Vagina (tissue), 2 donors: Measurements from ENCODE around the gene IPO4. TPM values are rescaled to one million over a fixed set of nuclear protein-coding genes. Genes with fewer than 3 reads are reported as not detected.

Experiments used
- DNase-seq, 2 donors: peaks; one replicate each; pipeline ENCODE4 v3.0.0-alpha.2; 2017; ENCODE audit errors: extremely low spot score in 2 of 2
- H3K27ac ChIP-seq: fragments of 200-600 bp; sonication (generic); one replicate; pipeline ENCODE4 v1.5.1; 2019
- H3K27me3 ChIP-seq: fragments of 200-600 bp; sonication (generic); one replicate; pipeline ENCODE4 v1.5.1; 2019
- H3K36me3 ChIP-seq, 2 donors: fragments of 200-600 bp; sonication (generic); one replicate each; pipeline ENCODE4 v1.5.1; 2017 to 2019
- H3K4me1 ChIP-seq: fragments of 200-600 bp; sonication (generic); one replicate; pipeline ENCODE4 v1.5.1; 2019
- H3K4me3 ChIP-seq, 2 donors: fragments of 200-600 bp; sonication (generic); 1 replicate in 1 of 2; 2 replicates in 1 of 2; pipeline ENCODE4 v1.5.1; 2016 to 2019
- H3K9me3 ChIP-seq: fragments of 200-600 bp; sonication (generic); one replicate; pipeline ENCODE4 v1.5.1; 2019
- POLR2A ChIP-seq, 2 donors: fragments of 450-650 bp; IDR thresholded peaks; one replicate each; pipeline ENCODE4 v1.6.1; 2017; ENCODE audit warnings: antibody characterized with exemption in 2 of 2, mild to moderate bottlenecking in 2 of 2, moderate library complexity in 2 of 2
- POLR2AphosphoS5 ChIP-seq, 2 donors: sonication (generic); formaldehyde crosslinking; IDR thresholded peaks; one replicate each; pipeline ENCODE4 v1.9.0; 2017; ENCODE audit warnings: antibody characterized with exemption in 2 of 2, mild to moderate bottlenecking in 2 of 2, low read depth in 1 of 2; ENCODE audit not compliant: insufficient read depth in 1 of 2
- intact Hi-C: fragments of 100-400 bp; cut with DNase I; formaldehyde crosslinking; loops from one replicate; pipeline ENCODE4 v1.15.1; 2023
- microRNA-seq: library from miRNA; unstranded; fragments of <30 nt; microRNA quantifications from one replicate; pipeline ENCODE4, GENCODE V29; 2017; ENCODE audit warnings: borderline number of aligned reads, borderline replicate concordance
- small RNA-seq: library from RNA; depleted of rRNA; stranded (forward); fragments of <200 nt; gene quantifications from one replicate; pipeline ENCODE3, GENCODE V24; 2016
- total RNA-seq: library from RNA; depleted of rRNA; stranded (reverse); fragments of >200 nt; gene quantifications from one replicate; pipeline ENCODE4 v1.2.3, GENCODE V29; 2016
- TF ChIP-seq, protein P1 (sequence below), 3 experiments: fragments of 450-650 bp in 2 of 3; fragments of 200-600 bp in 1 of 3; sonication (generic) in 1 of 3; IDR thresholded peaks; one replicate each; pipeline ENCODE4 v1.5.1; 2017 to 2019; ENCODE audit warnings: antibody characterized with exemption in 3 of 3, mild to moderate bottlenecking in 2 of 3, moderate library complexity in 2 of 3

The IPO4 gene
- total RNA-seq, 1 donor from 2014 or later = 28.5 TPM

DNA sequence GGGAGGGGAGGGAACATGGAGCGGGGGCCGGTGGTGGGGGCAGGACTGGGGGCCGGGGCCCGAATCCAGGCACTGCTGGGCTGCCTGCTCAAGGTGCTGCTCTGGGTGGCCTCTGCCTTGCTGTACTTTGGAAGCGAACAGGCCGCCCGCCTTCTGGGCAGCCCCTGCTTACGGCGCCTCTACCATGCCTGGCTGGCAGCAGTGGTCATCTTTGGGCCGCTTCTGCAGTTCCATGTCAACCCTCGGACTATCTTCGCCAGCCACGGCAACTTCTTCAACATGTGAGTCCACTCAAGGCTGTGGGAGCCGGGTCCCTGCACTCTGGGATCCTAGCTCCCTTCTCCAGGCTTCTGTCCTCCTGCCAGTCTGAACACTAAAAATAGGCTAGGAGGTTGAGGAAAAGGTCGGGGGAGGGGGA is 57.1 kb downstream of the IPO4 start:
- no peaks in the 10 kb centered on the region for H3K9me3 ChIP-seq
- DNase-seq = peak in 1 of 2 donors; percentile 58
- H3K27ac ChIP-seq = no peak overlapping the region
- intact Hi-C loops = no loop called here
- no peak overlapping the region for H3K4me3 ChIP-seq
- no peaks in the 10 kb centered on the region for H3K27me3 ChIP-seq
- TF ChIP-seq, protein P1, sequence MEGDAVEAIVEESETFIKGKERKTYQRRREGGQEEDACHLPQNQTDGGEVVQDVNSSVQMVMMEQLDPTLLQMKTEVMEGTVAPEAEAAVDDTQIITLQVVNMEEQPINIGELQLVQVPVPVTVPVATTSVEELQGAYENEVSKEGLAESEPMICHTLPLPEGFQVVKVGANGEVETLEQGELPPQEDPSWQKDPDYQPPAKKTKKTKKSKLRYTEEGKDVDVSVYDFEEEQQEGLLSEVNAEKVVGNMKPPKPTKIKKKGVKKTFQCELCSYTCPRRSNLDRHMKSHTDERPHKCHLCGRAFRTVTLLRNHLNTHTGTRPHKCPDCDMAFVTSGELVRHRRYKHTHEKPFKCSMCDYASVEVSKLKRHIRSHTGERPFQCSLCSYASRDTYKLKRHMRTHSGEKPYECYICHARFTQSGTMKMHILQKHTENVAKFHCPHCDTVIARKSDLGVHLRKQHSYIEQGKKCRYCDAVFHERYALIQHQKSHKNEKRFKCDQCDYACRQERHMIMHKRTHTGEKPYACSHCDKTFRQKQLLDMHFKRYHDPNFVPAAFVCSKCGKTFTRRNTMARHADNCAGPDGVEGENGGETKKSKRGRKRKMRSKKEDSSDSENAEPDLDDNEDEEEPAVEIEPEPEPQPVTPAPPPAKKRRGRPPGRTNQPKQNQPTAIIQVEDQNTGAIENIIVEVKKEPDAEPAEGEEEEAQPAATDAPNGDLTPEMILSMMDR (IDR thresholded peaks at IDR 0.05) = no peak
- no peak for TF ChIP-seq POLR2AphosphoS5 (IDR thresholded peaks at IDR 0.05; ENCODE audit: insufficient read depth in 1 of 2, low read depth in 1 of 2)
- TF ChIP-seq POLR2A (IDR thresholded peaks at IDR 0.05) = no peak
- no peaks in the 10 kb centered on the region for H3K36me3 ChIP-seq
- peaks cover 6% of the 10 kb centered on the region for H3K4me1 ChIP-seq

DNA sequence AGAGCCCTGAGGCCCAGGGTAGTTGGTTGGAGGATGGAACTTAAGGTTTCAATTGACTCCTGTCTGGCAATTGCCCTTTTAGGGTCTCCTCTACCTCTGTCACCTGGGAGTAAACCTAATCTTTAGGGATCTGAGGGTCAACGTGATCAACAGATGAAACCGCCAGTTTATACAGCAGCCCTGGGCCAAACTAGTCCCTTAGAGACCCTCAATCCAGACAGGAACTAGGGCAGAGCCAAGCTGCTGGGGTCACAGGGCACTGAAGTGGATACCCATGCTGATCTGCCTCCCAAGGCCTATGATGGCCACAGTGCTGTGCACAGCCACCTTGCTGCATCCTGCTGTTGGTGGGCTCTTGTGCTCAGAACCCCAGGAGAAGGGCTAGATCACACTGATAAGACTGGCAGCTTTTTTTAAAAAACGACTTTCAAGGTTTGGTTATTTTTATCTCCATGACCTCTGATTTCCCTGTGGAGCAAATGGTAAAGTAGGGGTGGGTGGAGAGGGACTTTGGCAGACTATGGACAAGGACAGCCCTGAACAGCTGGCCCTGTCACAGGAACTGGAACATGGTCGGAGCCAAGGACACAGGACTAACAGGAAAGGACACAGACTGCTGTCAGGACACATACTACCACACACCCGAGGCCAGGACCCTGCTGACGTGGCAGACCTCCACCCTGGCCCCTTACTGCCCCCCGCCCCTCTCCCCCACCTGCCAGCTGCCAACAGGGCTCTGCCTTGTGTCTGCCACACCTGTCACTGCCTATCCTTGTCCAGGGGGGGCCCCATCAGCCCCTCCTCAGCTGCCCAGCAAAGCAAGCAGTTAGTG is 57.7 kb downstream of the IPO4 start:
- Histone ChIP-seq H3K27ac (no peak overlapping the region), H3K4me3 (no peak overlapping the region), H3K4me1 (peaks cover 4% of the 10 kb centered on the region), H3K9me3 (no peaks in the 10 kb centered on the region), H3K27me3 (no peaks in the 10 kb centered on the region), H3K36me3 (no peaks in the 10 kb centered on the region)
- TF ChIP-seq, protein P1 (IDR thresholded peaks at IDR 0.05) = no peak
- TF ChIP-seq POLR2A (IDR thresholded peaks at IDR 0.05) = no peak
- no peak for TF ChIP-seq POLR2AphosphoS5 (IDR thresholded peaks at IDR 0.05; ENCODE audit: insufficient read depth in 1 of 2, low read depth in 1 of 2)
- intact Hi-C loops = no loop called here
- DNase-seq = peak in 1 of 2 donors; percentile 74

- no peak within 1 kb of the TSS for H3K27ac ChIP-seq
Observed at GRCh38 chr14:24130380-24130716, 58.3 kb downstream of the IPO4 start, which contains the start of gene FITM1. Gene FITM1, plus strand, starts transcription at chr14:24130659. Its CDS starts 905 bp downstream, at chr14:24131564.

More at GRCh38 chr14:24130380-24130716, 58.3 kb downstream of the IPO4 start, which contains the start of gene FITM1:
- TF ChIP-seq, protein P1 (IDR thresholded peaks at IDR 0.05) = no peak
- TF ChIP-seq POLR2AphosphoS5 (IDR thresholded peaks at IDR 0.05; ENCODE audit: insufficient read depth in 1 of 2, low read depth in 1 of 2) = no peak
- TF ChIP-seq POLR2A (IDR thresholded peaks at IDR 0.05) = no peak
- no peak for DNase-seq
- intact Hi-C loops = no loop called here
- Histone ChIP-seq H3K9me3 (no peaks in the 10 kb centered on the region), H3K4me3 (no peak within 1 kb of the TSS), H3K4me1 (peaks cover 1% of the 10 kb centered on the region), H3K27me3 (no peaks in the 10 kb centered on the region), H3K36me3 (no peaks in the 10 kb centered on the region)

Small RNAs within 50 kb of the gene (microRNA-seq; reads per million reads assigned to microRNA genes)
- not detected for gene MIR7703

Small RNAs within 50 kb of the gene (small RNA-seq; reads per million reads assigned to genes)
- gene AL136295.4 (not detected), gene CHMP4A (not detected), gene IPO4 (not detected), gene IRF9 (not detected), gene MDP1 (not detected), gene RNA5SP383 (0.52 reads per million)

Other genes starting within 250 kb of the IPO4 start
- gene DHRS4, start 235.0 kb downstream of the IPO4 start, total RNA-seq = 21.4 TPM
- 16.7 TPM for gene DHRS4L2, start 199.9 kb downstream of the IPO4 start, total RNA-seq
- 1.2 TPM for gene CARMIL3, start 136.8 kb downstream of the IPO4 start, total RNA-seq
- gene CPNE6, start 117.3 kb downstream of the IPO4 start, total RNA-seq = not detected
- gene PCK2, start 94.5 kb downstream of the IPO4 start, total RNA-seq = 18.7 TPM
- 75.6 TPM for gene DCAF11, start 74.0 kb downstream of the IPO4 start, total RNA-seq
- 1.2 TPM for gene NRL, start 73.9 kb downstream of the IPO4 start, total RNA-seq
- gene FITM1, start 58.2 kb downstream of the IPO4 start, total RNA-seq = not detected
- 118 TPM for gene PSME1, start 52.6 kb downstream of the IPO4 start, total RNA-seq
- gene EMC9, start 47.2 kb downstream of the IPO4 start, total RNA-seq = 23.8 TPM
- gene PSME2, start 42.2 kb downstream of the IPO4 start, total RNA-seq = 131 TPM
- 87.9 TPM for gene RNF31, start 41.3 kb downstream of the IPO4 start, total RNA-seq
- 55.0 TPM for gene IRF9, start 27.6 kb downstream of the IPO4 start, total RNA-seq
- 5.9 TPM for gene REC8, start 16.7 kb downstream of the IPO4 start, total RNA-seq
- gene TM9SF1, start 6.6 kb upstream of the IPO4 start, total RNA-seq = 37.3 TPM
- 0.74 TPM for gene TSSK4, start 16.9 kb upstream of the IPO4 start, total RNA-seq
- gene CHMP4A, start 24.7 kb upstream of the IPO4 start, total RNA-seq = 37.6 TPM
- gene MDP1, start 27.2 kb upstream of the IPO4 start, total RNA-seq = 32.7 TPM
- 140 TPM for gene NEDD8, start 43.6 kb upstream of the IPO4 start, total RNA-seq
- gene GMPR2, start 44.1 kb upstream of the IPO4 start, total RNA-seq = 35.6 TPM
- gene TINF2, start 53.8 kb upstream of the IPO4 start, total RNA-seq = 64.1 TPM
- gene TGM1, start 74.4 kb upstream of the IPO4 start, total RNA-seq = 269 TPM
- 43.5 TPM for gene RABGGTA, start 82.8 kb upstream of the IPO4 start, total RNA-seq
- gene DHRS1, start 111.0 kb upstream of the IPO4 start, total RNA-seq = 84.2 TPM
- 13.8 TPM for gene NOP9, start 111.0 kb upstream of the IPO4 start, total RNA-seq
- gene CIDEB, start 119.2 kb upstream of the IPO4 start, total RNA-seq = 16.0 TPM
- 66.5 TPM for gene LTB4R2, start 121.3 kb upstream of the IPO4 start, total RNA-seq
- gene LTB4R, start 122.7 kb upstream of the IPO4 start, total RNA-seq = 35.1 TPM
- 32.7 TPM for gene ADCY4, start 146.3 kb upstream of the IPO4 start, total RNA-seq
- 10.1 TPM for gene RIPK3, start 151.2 kb upstream of the IPO4 start, total RNA-seq
- gene NFATC4, start 179.4 kb upstream of the IPO4 start, total RNA-seq = 47.9 TPM
- gene NYNRIN, start 210.2 kb upstream of the IPO4 start, total RNA-seq = 14.7 TPM
- gene CBLN3, start 240.9 kb upstream of the IPO4 start, total RNA-seq = 1.7 TPM
- 41.7 TPM for gene KHNYN, start 241.1 kb upstream of the IPO4 start, total RNA-seq